Stimulated activated CD8-positive, alpha-beta memory T cell treated with anti-CD3 and anti-CD28 coated beads, Interleukin-4, amount 100 ng/mL, for 24 hours (primary cell): ENCODE results near the gene ERMAP.
A peak's percentile ranks its signal among the peaks of the same experiment; 100 is the strongest.
"Not testable (repeated sequence)": the region's sequence is repeated elsewhere in the genome, so short reads cannot be mapped to it uniquely, and the experiment has no call there.

Experiments
- DNase-seq: peaks from one replicate; pipeline ENCODE4 v3.0.0-alpha.2; 2020; ENCODE audit warnings: low read depth

Gene ERMAP

GRCh38 chr1:42845193-42845592 is 28.3 kb downstream of the ERMAP start:
- no peak for DNase-seq

GRCh38 chr1:42845866-42846256 is 28.9 kb downstream of the ERMAP start:
- DNase-seq = no peak

GRCh38 chr1:42846257-42847110 is 29.6 kb downstream of the ERMAP start, which contains the start of gene ZNF691:
TSS of gene ZNF691 (plus strand) at chr1:42846613. CDS start at chr1:42849659, 3,046 bp downstream.
- DNase-seq = peak; percentile 77

- no peak for DNase-seq
These were observed 30.2 kb downstream of the ERMAP start for GRCh38 chr1:42847111-42847595.

GRCh38 chr1:42847721-42848460 is 31.0 kb downstream of the ERMAP start:
- no peak for DNase-seq

GRCh38 chr1:42848823-42849537 is 32.1 kb downstream of the ERMAP start:
- DNase-seq = no peak

GRCh38 chr1:42849944-42850343 is 33.0 kb downstream of the ERMAP start:
- no peak for DNase-seq

GRCh38 chr1:42851420-42851819 is 34.5 kb downstream of the ERMAP start:
- no peak for DNase-seq

GRCh38 chr1:42851960-42852607 is 35.2 kb downstream of the ERMAP start:
- no peak for DNase-seq

- no peak for DNase-seq
These were observed 35.7 kb downstream of the ERMAP start for GRCh38 chr1:42852608-42852980.

- DNase-seq = no peak
These were observed 36.4 kb downstream of the ERMAP start for GRCh38 chr1:42853116-42853884.

- DNase-seq = not testable (repeated sequence)
These were observed 39.6 kb downstream of the ERMAP start for GRCh38 chr1:42856554-42856953.

GRCh38 chr1:42859366-42859765 is 42.4 kb downstream of the ERMAP start:
- DNase-seq = not testable (repeated sequence)

GRCh38 chr1:42860339-42861013 is 43.6 kb downstream of the ERMAP start:
- no peak for DNase-seq

- no peak for DNase-seq
These were observed 44.1 kb downstream of the ERMAP start for GRCh38 chr1:42861014-42861399.

GRCh38 chr1:42866549-42866948 is 49.6 kb downstream of the ERMAP start:
- no peak for DNase-seq

- not testable (repeated sequence) for DNase-seq
These were observed 51.5 kb downstream of the ERMAP start for GRCh38 chr1:42868466-42868865.

- not testable (repeated sequence) for DNase-seq
These were observed 52.3 kb downstream of the ERMAP start for GRCh38 chr1:42869254-42869653.

- DNase-seq = not testable (repeated sequence)
These were observed 52.8 kb downstream of the ERMAP start for GRCh38 chr1:42869751-42870150.

- DNase-seq = not testable (repeated sequence)
These were observed 56.2 kb downstream of the ERMAP start for GRCh38 chr1:42873108-42873507.
